Endothelial cell of umbilical vein (primary cell): ENCODE data around the gene EXOC3.

Experiments
- EZH2 ChIP-seq: IDR thresholded peaks from 2 replicates; pipeline ENCODE4 v1.6.1; 2012; ENCODE audit warnings: borderline replicate concordance, low read depth, mild to moderate bottlenecking, moderate library complexity, low read length, inconsistent platforms; ENCODE audit not compliant: severe bottlenecking
- FOS ChIP-seq: IDR thresholded peaks from 2 replicates; pipeline ENCODE4 v1.6.1; 2011; ENCODE audit warnings: mild to moderate bottlenecking, low read length, moderate library complexity, borderline replicate concordance; ENCODE audit not compliant: insufficient read depth
- GATA2 ChIP-seq: IDR thresholded peaks from 2 replicates; pipeline ENCODE4 v1.7.0; 2011; ENCODE audit warnings: low read depth, mild to moderate bottlenecking, moderate library complexity, mixed read lengths, low read length; ENCODE audit not compliant: insufficient read length, insufficient read depth
- JUN ChIP-seq: IDR thresholded peaks from 2 replicates; pipeline ENCODE4 v1.6.1; 2011; ENCODE audit warnings: borderline replicate concordance, low read depth; ENCODE audit not compliant: insufficient read length, insufficient read depth
- POLR2A ChIP-seq: IDR thresholded peaks from 2 replicates; pipeline ENCODE4 v1.6.1; 2012; ENCODE audit warnings: low read depth, mild to moderate bottlenecking, control low read depth, low read length
- POLR2AphosphoS5 ChIP-seq: IDR thresholded peaks from 2 replicates; pipeline ENCODE4 v1.6.1; 2012; ENCODE audit warnings: low read depth, mild to moderate bottlenecking, control low read depth, low read length, moderate library complexity; ENCODE audit not compliant: insufficient read depth
- TF ChIP-seq, protein P1 (sequence below), 2 donors: IDR thresholded peaks; 1 replicate in 1 of 2; 2 replicates in 1 of 2; pipeline ENCODE4 v1.5.1; 2011; ENCODE audit warnings: low read length in 2 of 2, mild to moderate bottlenecking in 2 of 2, moderate library complexity in 2 of 2, control low read depth in 1 of 2, inconsistent platforms in 1 of 2, low read depth in 1 of 2; ENCODE audit not compliant: insufficient read depth in 1 of 2; ENCODE audit errors: extremely low read depth in 1 of 2
- TF ChIP-seq, protein P2 (sequence below): IDR thresholded peaks from 2 replicates; pipeline ENCODE4 v1.6.1; 2011; ENCODE audit not compliant: insufficient read depth, insufficient read length

DNA sequence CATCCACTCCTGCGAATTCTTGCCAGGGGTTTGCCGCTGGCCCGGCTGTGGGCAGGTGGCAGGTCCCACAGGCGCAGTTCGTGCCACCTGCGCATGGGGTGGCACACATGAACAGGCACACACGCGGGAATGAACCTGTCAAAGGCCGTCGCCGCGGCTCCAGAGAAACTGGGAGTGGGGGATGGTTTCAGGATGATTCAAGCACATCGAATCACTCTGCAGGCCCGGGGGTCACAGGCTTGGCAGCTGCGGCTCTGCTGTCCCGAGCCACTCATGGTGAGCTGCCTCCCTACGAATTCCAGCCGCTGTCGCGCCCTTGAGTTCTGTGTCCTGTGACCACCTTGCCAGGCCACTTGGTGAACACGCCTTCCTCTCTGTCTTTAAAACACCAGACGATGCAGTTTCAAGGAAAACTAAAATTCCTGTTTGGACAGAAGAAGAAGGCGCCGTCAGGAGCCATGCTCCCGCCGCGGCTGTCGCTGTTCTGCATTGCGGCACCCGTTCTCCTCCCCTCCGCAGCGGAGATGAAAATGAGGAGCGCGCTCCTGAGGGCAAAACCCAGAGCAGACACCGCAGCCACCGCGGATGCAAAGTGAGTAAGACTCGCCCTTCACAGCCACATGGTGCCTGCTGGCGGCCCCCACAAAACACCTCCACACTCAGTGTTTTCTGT is 15.4 kb upstream of the EXOC3 start:
- TF ChIP-seq, protein P1, sequence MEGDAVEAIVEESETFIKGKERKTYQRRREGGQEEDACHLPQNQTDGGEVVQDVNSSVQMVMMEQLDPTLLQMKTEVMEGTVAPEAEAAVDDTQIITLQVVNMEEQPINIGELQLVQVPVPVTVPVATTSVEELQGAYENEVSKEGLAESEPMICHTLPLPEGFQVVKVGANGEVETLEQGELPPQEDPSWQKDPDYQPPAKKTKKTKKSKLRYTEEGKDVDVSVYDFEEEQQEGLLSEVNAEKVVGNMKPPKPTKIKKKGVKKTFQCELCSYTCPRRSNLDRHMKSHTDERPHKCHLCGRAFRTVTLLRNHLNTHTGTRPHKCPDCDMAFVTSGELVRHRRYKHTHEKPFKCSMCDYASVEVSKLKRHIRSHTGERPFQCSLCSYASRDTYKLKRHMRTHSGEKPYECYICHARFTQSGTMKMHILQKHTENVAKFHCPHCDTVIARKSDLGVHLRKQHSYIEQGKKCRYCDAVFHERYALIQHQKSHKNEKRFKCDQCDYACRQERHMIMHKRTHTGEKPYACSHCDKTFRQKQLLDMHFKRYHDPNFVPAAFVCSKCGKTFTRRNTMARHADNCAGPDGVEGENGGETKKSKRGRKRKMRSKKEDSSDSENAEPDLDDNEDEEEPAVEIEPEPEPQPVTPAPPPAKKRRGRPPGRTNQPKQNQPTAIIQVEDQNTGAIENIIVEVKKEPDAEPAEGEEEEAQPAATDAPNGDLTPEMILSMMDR (IDR thresholded peaks at IDR 0.05; ENCODE audit: extremely low read depth in 1 of 2, insufficient read depth in 1 of 2, low read depth in 1 of 2, low read length in 2 of 2) = no peak
- no peak for TF ChIP-seq EZH2
- TF ChIP-seq FOS = no peak
- no peak for TF ChIP-seq POLR2AphosphoS5
- TF ChIP-seq POLR2A = no peak
- no peak for TF ChIP-seq GATA2
- TF ChIP-seq, protein P2, sequence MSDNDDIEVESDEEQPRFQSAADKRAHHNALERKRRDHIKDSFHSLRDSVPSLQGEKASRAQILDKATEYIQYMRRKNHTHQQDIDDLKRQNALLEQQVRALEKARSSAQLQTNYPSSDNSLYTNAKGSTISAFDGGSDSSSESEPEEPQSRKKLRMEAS = no peak
- TF ChIP-seq JUN = no peak
